Astrocyte (in vitro differentiated cells and primary cell): ENCODE data around the gene FHIP1B.

ENCODE experiments used
- CTCF ChIP-seq: IDR thresholded peaks from 2 replicates; pipeline ENCODE4 v1.5.1; 2011; ENCODE audit warnings: low read depth, mild to moderate bottlenecking, inconsistent platforms, low read length, moderate library complexity; ENCODE audit not compliant: insufficient read depth
- EZH2 ChIP-seq: IDR thresholded peaks from 2 replicates; pipeline ENCODE4 v1.6.1; 2012; ENCODE audit warnings: mild to moderate bottlenecking, low read length, inconsistent platforms; ENCODE audit not compliant: insufficient read depth

DNA sequence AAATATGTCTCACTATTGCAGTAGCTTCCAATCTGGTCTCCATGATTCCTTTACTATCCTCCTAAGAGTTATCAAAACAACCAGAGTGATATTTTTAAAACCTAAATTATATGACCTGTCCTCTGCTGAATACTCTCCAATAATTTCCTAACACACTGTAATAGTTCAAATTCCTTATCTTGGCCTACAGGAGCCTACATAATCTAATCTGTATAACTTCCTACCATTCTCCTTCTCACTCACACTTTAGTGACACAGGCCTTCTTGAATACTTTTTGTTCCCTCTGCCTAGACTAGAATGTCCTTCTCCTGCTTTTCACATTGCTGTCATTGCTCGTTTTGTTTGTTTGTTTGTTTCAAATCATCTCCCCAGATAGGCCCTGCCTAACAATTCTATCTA, 9.4 kb downstream of the FHIP1B start:
- no peak for TF ChIP-seq CTCF
- TF ChIP-seq EZH2: no peak
